ENCODE data around the gene NBDY. TPM values are rescaled to one million over a fixed set of nuclear protein-coding genes. Genes with fewer than 3 reads are reported as not detected.

The NBDY gene
- total and polyA plus RNA-seq, 4 donors, result 11.8 to 43.2 (median 22.7) TPM

DNA sequence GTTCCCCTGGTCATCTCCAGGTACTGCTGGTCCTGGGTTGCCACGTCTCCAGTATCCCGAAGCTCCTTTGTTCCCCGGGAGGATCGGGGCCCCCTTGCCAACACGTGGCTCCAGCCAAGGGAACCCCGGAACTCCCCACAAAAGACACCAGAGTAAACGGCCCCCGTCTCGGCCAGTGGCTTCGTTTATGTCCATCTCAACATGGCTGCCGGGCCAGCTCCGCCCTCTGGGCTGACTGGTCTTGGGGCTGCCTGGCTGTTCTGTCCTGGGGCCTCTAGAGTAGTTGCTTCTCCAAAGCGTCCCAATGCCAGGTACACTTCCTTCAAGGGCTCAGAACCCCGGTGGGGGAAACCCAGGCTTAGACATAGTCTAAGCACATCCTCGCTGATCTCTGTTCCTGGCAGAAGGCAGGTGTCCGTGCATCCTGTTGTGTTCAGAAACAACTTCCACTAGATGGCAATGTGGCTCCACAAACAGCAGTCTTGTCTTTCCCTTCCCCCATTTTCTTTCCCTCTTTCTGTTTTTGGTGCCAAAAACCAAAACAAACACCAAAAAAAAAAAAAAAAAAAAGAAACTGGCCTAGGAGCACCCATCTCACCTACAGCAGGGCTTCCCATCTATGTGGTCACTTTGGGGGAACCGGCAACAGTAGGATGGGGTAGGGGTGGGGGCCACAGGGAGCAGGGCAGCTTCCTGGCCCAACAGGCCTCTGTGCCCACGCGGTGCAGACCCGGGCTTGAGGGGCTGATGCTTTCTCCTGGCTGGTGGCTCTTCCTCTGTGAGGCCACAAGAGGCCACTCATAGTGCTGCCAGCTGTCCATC is 35.3 kb downstream of the NBDY start:
- Histone ChIP-seq H3K9me3 (ENCODE audit: control insufficient read depth in 4 of 4, insufficient read depth in 3 of 4, low read length in 3 of 4) (no peaks in the 10 kb centered on the region), H3K27ac (ENCODE audit: low read depth in 1 of 2, low read length in 1 of 2) (peak overlapping the region in 1 of 2 donors; percentile 80), H3K9ac (ENCODE audit: insufficient read depth in 1 of 2, low read length in 2 of 2) (peak overlapping the region; percentile 76 to 78), H3K36me3 (ENCODE audit: control insufficient read depth in 4 of 4, insufficient read depth in 4 of 4, low read length in 4 of 4) (no peaks in the 10 kb centered on the region), H3K27me3 (ENCODE audit: control insufficient read depth in 3 of 3, insufficient read depth in 3 of 3, low read length in 2 of 3) (peaks cover 0 to 4% (median 0%) of the 10 kb centered on the region in 3 donors), H3K4me1 (ENCODE audit: control insufficient read depth in 5 of 5, insufficient read depth in 5 of 5, low read length in 5 of 5) (peaks cover 0 to 20% (median 6%) of the 10 kb centered on the region in 5 donors), H3K4me3 (peak overlapping the region; percentile 52)
- peak; percentile 72 for TF ChIP-seq CTCF (IDR thresholded peaks at IDR 0.05; ENCODE audit: control extremely low read depth, extremely low read depth)
- DNase-seq, result peak; percentile 73 to 97 (median 90)
- WGBS, 2 donors, result 25 to 55% methylated on average over 19 to 20 of the region's 20 CpGs
- peak; percentile 43 for ATAC-seq (ENCODE audit: insufficient read depth, low FRiP score)

GRCh38 chrX:56764975-56765791 is 36.1 kb downstream of the NBDY start:
- ATAC-seq (ENCODE audit: insufficient read depth, low FRiP score), result no peak
- WGBS, 2 donors, result 32 to 41% methylated on average over 15 of the region's 15 CpGs

DNA sequence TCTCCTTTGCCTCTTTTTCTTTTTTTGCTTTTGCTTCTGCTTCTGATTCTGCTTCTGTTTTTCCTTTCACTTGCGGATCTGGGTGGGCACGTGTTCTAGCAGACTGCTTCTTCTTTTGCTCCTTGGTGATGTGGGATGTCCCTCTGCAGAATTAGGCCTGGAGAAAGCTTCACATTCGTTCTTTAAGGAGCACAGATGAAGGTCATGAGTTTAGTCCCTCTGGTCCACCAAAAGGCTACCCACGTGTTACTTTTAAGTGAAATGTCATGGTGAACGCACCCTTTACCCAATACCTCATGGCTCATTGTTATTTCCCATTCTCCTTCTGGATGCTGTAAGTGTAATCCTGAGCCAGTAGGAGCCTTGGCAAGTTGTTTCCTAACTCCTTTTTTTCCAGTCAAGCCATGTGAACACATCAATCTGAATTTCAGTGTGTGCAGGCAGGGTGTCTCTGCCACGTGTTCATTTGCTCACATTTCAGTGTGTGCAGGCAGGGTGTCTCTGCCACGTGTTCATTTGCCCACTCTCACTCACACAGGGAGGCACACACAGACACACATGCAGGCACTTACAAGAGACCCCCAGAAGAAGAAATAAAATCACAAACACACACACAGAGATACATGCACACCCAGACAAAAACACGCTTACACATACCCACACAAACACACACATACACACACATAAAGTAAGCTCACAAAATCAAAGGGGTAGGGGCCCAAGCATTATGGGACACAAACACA is 36.9 kb downstream of the NBDY start:
- Histone ChIP-seq H3K27ac (ENCODE audit: low read depth in 1 of 2, low read length in 1 of 2) (peak overlapping the region in 1 of 2 donors; percentile 46), H3K27me3 (ENCODE audit: control insufficient read depth in 3 of 3, insufficient read depth in 3 of 3, low read length in 2 of 3) (peaks cover 0 to 2% (median 0%) of the 10 kb centered on the region in 3 donors), H3K4me3 (no peak overlapping the region), H3K36me3 (ENCODE audit: control insufficient read depth in 4 of 4, insufficient read depth in 4 of 4, low read length in 4 of 4) (no peaks in the 10 kb centered on the region), H3K4me1 (ENCODE audit: control insufficient read depth in 5 of 5, insufficient read depth in 5 of 5, low read length in 5 of 5) (peaks cover 0 to 20% (median 6%) of the 10 kb centered on the region in 5 donors), H3K9me3 (ENCODE audit: control insufficient read depth in 4 of 4, insufficient read depth in 3 of 4, low read length in 3 of 4) (no peaks in the 10 kb centered on the region), H3K9ac (ENCODE audit: insufficient read depth in 1 of 2, low read length in 2 of 2) (no peak overlapping the region)
- no peak for TF ChIP-seq CTCF (IDR thresholded peaks at IDR 0.05; ENCODE audit: control extremely low read depth, extremely low read depth)
- ATAC-seq (ENCODE audit: insufficient read depth, low FRiP score) (no peak), DNase-seq (no peak)
- WGBS, 2 donors, result 40 to 48% methylated on average over 8 of the region's 8 CpGs

More at GRCh38 chrX:56764975-56765791, 36.1 kb downstream of the NBDY start:
- Histone ChIP-seq H3K4me1 (ENCODE audit: control insufficient read depth in 5 of 5, insufficient read depth in 5 of 5, low read length in 5 of 5) (peaks cover 0 to 20% (median 6%) of the 10 kb centered on the region in 5 donors), H3K9me3 (ENCODE audit: control insufficient read depth in 4 of 4, insufficient read depth in 3 of 4, low read length in 3 of 4) (no peaks in the 10 kb centered on the region), H3K36me3 (ENCODE audit: control insufficient read depth in 4 of 4, insufficient read depth in 4 of 4, low read length in 4 of 4) (no peaks in the 10 kb centered on the region), H3K9ac (ENCODE audit: insufficient read depth in 1 of 2, low read length in 2 of 2) (no peak overlapping the region), H3K27me3 (ENCODE audit: control insufficient read depth in 3 of 3, insufficient read depth in 3 of 3, low read length in 2 of 3) (peaks cover 0 to 4% (median 0%) of the 10 kb centered on the region in 3 donors), H3K4me3 (no peak overlapping the region), H3K27ac (ENCODE audit: low read depth in 1 of 2, low read length in 1 of 2) (peak overlapping the region in 1 of 2 donors; percentile 65)
- no peak for TF ChIP-seq CTCF (IDR thresholded peaks at IDR 0.05; ENCODE audit: control extremely low read depth, extremely low read depth)
- DNase-seq, result peak in 1 of 3 donors; percentile 43

Data from lung (tissue), 12 donors.